Measurements from ENCODE around the gene SREK1. TPM values are rescaled to one million over a fixed set of nuclear protein-coding genes. Genes with fewer than 3 reads are reported as not detected.

The SREK1 gene
- total and polyA plus RNA-seq, 2 donors (not counting 3 experiments of a cell fraction or from before 2014, with no cell fraction given), result 27.4 to 78.6 TPM

- Histone ChIP-seq H2AFZ (ENCODE audit: low read depth, low read length) (no peak overlapping the region), H4K20me1 (replicated peaks; ENCODE audit: control insufficient read depth, extremely low read depth, insufficient read depth, low read length) (no peaks in the 10 kb centered on the region), H3K4me2 (ENCODE audit: insufficient read depth, low read length) (no peak overlapping the region), H3K27me3 (ENCODE audit: control insufficient read depth in 2 of 2, insufficient read depth in 2 of 2, low read length in 2 of 2) (no peaks in the 10 kb centered on the region), H3K4me3 (replicated peaks in 1 of 3; ENCODE audit: insufficient read depth in 1 of 3, low read depth in 1 of 3, low read length in 3 of 3) (no peak overlapping the region), H3K27ac (ENCODE audit: insufficient read depth, low read depth, low read length) (no peak overlapping the region), H3K9ac (replicated peaks; ENCODE audit: extremely low read depth, insufficient read depth, low read length) (no peak overlapping the region), H3K9me3 (replicated peaks; ENCODE audit: control insufficient read depth, insufficient read depth, low read length) (no peaks in the 10 kb centered on the region), H3K9me1 (replicated peaks; ENCODE audit: control insufficient read depth, extremely low read depth, insufficient read depth, low read length) (no peaks in the 10 kb centered on the region), H3K79me2 (ENCODE audit: control insufficient read depth, insufficient read depth, low read length) (no peaks in the 10 kb centered on the region), H3K36me3 (ENCODE audit: control insufficient read depth in 2 of 2, extremely low read depth in 1 of 2, insufficient read depth in 2 of 2, low read length in 2 of 2) (no peaks in the 10 kb centered on the region), H3K4me1 (ENCODE audit: control insufficient read depth, extremely low read depth, insufficient read depth, low read length) (no peaks in the 10 kb centered on the region)
- intact Hi-C loops (cut with micrococcal nuclease), result no loop called here
- TF ChIP-seq FOS (IDR thresholded peaks at IDR 0.05; ENCODE audit: borderline replicate concordance, insufficient read depth, low read length) (no peak), POLR2A (IDR thresholded peaks at IDR 0.05; ENCODE audit: low read depth, low read length) (no peak), JUN (IDR thresholded peaks at IDR 0.05; ENCODE audit: borderline replicate concordance, insufficient read depth, insufficient read length, low read depth) (no peak), POLR2AphosphoS5 (IDR thresholded peaks at IDR 0.05; ENCODE audit: insufficient read depth, low read depth, low read length) (no peak), GATA2 (IDR thresholded peaks at IDR 0.05; ENCODE audit: insufficient read depth, insufficient read length, low read depth, low read length) (no peak), MYC (IDR thresholded peaks at IDR 0.05; ENCODE audit: low read depth, low read length) (no peak), EZH2 (IDR thresholded peaks at IDR 0.05; ENCODE audit: borderline replicate concordance, low read depth, low read length, severe bottlenecking) (no peak), MAX (IDR thresholded peaks at IDR 0.05; ENCODE audit: insufficient read depth, insufficient read length) (no peak), CTCF (IDR thresholded peaks at IDR 0.05; ENCODE audit: extremely low read depth in 1 of 2, insufficient read depth in 1 of 2, low read depth in 1 of 2, low read length in 2 of 2) (no peak)
- no TSS peak for BruUV-seq (replicated peaks)
- ChIA-PET CTCF (no interaction called here), POLR2A (no interaction called here)
- no peak for DNase-seq (ENCODE audit: low read depth, low spot score)
- dilution Hi-C loops (cut with MboI; ENCODE audit: extremely low pct_ligation_motif_present, low sequenced_read_pairs), result no loop called here
- no peak for FAIRE-seq
Measured at GRCh38 chr5:66193419-66193818, 49.3 kb downstream of the SREK1 start.
